ENCODE results near the gene FRRS1. TPM values are rescaled to one million over a fixed set of nuclear protein-coding genes. Genes with fewer than 3 reads are reported as not detected.
"Not testable (repeated sequence)": the region's sequence is repeated elsewhere in the genome, so short reads cannot be mapped to it uniquely, and the experiment has no call there.

The FRRS1 gene
- total RNA-seq, 2 donors from 2014 or later: 2.5 to 3.2 TPM

DNA sequence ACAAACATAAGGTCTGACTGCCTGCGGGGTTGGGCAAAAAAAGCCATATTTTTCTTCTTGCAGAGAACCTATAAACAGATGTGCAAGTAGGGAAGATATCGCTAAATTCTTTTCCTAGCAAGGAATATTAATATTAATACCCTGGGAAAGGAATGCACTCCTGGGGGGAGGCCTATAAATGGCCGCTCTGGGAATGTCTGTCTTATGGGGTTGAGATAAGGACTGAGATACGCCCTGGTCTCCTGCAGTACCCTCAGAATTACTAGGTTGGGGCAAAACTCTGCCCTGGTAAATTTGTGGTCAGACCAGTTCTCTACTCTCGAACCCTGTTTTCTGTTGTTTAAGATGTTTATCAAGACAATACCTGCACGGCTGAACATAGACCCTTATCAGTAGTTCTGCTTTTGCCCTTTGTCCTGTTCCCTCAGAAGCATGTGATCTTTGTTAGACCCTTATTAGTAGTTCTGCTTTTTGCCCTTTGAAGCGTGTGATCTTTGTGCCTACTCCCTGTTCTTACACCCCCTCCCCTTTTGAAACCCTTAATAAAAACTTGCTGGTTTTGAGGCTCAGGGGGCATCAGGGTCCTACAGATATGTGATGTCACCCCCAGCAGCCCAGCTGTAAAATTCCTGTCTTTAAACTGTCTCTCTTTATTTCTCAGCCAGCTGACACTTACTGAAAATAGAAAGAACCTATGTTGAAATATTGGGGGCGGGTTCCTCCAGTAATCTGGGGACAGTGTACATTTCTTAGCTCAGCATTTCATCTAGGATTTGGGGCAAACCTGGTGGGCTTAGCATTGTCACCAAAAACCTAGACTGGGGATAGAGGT is 7.5 kb downstream of the FRRS1 start:
- H3K36me3 Mint-ChIP-seq; ATAC-seq; H3K27me3 Mint-ChIP-seq; H3K9me3 Mint-ChIP-seq; DNase-seq (ENCODE audit: low spot score); H3K4me3 Mint-ChIP-seq: not testable (repeated sequence)
- H3K27ac Mint-ChIP-seq: peak overlapping the region in 1 of 2 donors; percentile 16
- peaks cover 4 to 17% of the 10 kb centered on the region in 2 donors for H3K4me1 Mint-ChIP-seq (ENCODE audit: low read depth in 2 of 2)

GRCh38 chr1:99758073-99758511 is 8.3 kb downstream of the FRRS1 start:
- H3K9me3 Mint-ChIP-seq: no peaks in the 10 kb centered on the region
- H3K4me1 Mint-ChIP-seq (ENCODE audit: low read depth in 2 of 2): peaks cover 4 to 17% of the 10 kb centered on the region in 2 donors
- H3K27ac Mint-ChIP-seq: no peak overlapping the region
- DNase-seq (ENCODE audit: low spot score): no peak
- no peak for ATAC-seq
- peak overlapping the region; percentile 19 for H3K4me3 Mint-ChIP-seq
- H3K36me3 Mint-ChIP-seq: no peaks in the 10 kb centered on the region
- peaks cover 0 to 3% of the 10 kb centered on the region in 2 donors for H3K27me3 Mint-ChIP-seq

- Mint-ChIP-seq H3K4me1 (ENCODE audit: low read depth in 2 of 2) (peaks cover 10 to 23% of the 10 kb centered on the region in 2 donors), H3K36me3 (no peaks in the 10 kb centered on the region), H3K27me3 (no peaks in the 10 kb centered on the region), H3K27ac (no peak overlapping the region), H3K9me3 (no peaks in the 10 kb centered on the region), H3K4me3 (no peak overlapping the region)
- ATAC-seq (no peak), DNase-seq (ENCODE audit: low spot score) (no peak)
These were observed 9.8 kb downstream of the FRRS1 start for GRCh38 chr1:99756598-99756997.

- ATAC-seq: no peak
- Mint-ChIP-seq H3K4me3 (no peak overlapping the region), H3K27me3 (no peaks in the 10 kb centered on the region)
These were observed 10.8 kb downstream of the FRRS1 start for GRCh38 chr1:99755664-99756063.

GRCh38 chr1:99754697-99755096 is 11.7 kb downstream of the FRRS1 start:
- Mint-ChIP-seq H3K4me1 (ENCODE audit: low read depth in 2 of 2) (peaks cover 16 to 29% of the 10 kb centered on the region in 2 donors), H3K4me3 (no peak overlapping the region), H3K9me3 (no peaks in the 10 kb centered on the region), H3K36me3 (no peaks in the 10 kb centered on the region), H3K27me3 (no peaks in the 10 kb centered on the region), H3K27ac (no peak overlapping the region)
- no peak for ATAC-seq
- no peak for DNase-seq (ENCODE audit: low spot score)

More at GRCh38 chr1:99755664-99756063, 10.8 kb downstream of the FRRS1 start:
- H3K36me3 Mint-ChIP-seq: no peaks in the 10 kb centered on the region
- H3K27ac Mint-ChIP-seq: no peak overlapping the region
- no peak for DNase-seq (ENCODE audit: low spot score)
- no peaks in the 10 kb centered on the region for H3K9me3 Mint-ChIP-seq
- H3K4me1 Mint-ChIP-seq (ENCODE audit: low read depth in 2 of 2): peaks cover 10 to 23% of the 10 kb centered on the region in 2 donors

- Mint-ChIP-seq H3K27me3 (no peaks in the 10 kb centered on the region), H3K9me3 (no peaks in the 10 kb centered on the region), H3K4me1 (ENCODE audit: low read depth in 2 of 2) (peaks cover 13 to 25% of the 10 kb centered on the region in 2 donors), H3K4me3 (no peak overlapping the region), H3K36me3 (no peaks in the 10 kb centered on the region), H3K27ac (no peak overlapping the region)
- ATAC-seq (no peak), DNase-seq (ENCODE audit: low spot score) (no peak)
These were observed 12.3 kb downstream of the FRRS1 start for GRCh38 chr1:99754055-99754626.

GRCh38 chr1:99751877-99752504 is 14.4 kb downstream of the FRRS1 start:
- Mint-ChIP-seq H3K36me3 (no peaks in the 10 kb centered on the region), H3K9me3 (no peaks in the 10 kb centered on the region), H3K4me3 (no peak overlapping the region), H3K27me3 (no peaks in the 10 kb centered on the region), H3K27ac (no peak overlapping the region), H3K4me1 (ENCODE audit: low read depth in 2 of 2) (peaks cover 12 to 13% of the 10 kb centered on the region in 2 donors)
- no peak for DNase-seq (ENCODE audit: low spot score)
- peak in 1 of 2 donors; percentile 57 for ATAC-seq

- Mint-ChIP-seq H3K4me3 (no peak overlapping the region), H3K4me1 (ENCODE audit: low read depth in 2 of 2) (peaks cover 12 to 13% of the 10 kb centered on the region in 2 donors), H3K9me3 (no peaks in the 10 kb centered on the region), H3K36me3 (no peaks in the 10 kb centered on the region), H3K27ac (no peak overlapping the region), H3K27me3 (no peaks in the 10 kb centered on the region)
- DNase-seq (ENCODE audit: low spot score) (no peak), ATAC-seq (peak; percentile 75 to 77)
These were observed 16.7 kb downstream of the FRRS1 start for GRCh38 chr1:99749504-99750347.

- H3K4me1 Mint-ChIP-seq (ENCODE audit: low read depth in 2 of 2): peaks cover 12 to 13% of the 10 kb centered on the region in 2 donors
- H3K36me3 Mint-ChIP-seq: no peaks in the 10 kb centered on the region
- no peaks in the 10 kb centered on the region for H3K27me3 Mint-ChIP-seq
- no peak overlapping the region for H3K4me3 Mint-ChIP-seq
- ATAC-seq: no peak
- no peak overlapping the region for H3K27ac Mint-ChIP-seq
- no peaks in the 10 kb centered on the region for H3K9me3 Mint-ChIP-seq
- no peak for DNase-seq (ENCODE audit: low spot score)
These were observed 18.0 kb downstream of the FRRS1 start for GRCh38 chr1:99748419-99748818.

- ATAC-seq: no peak
- Mint-ChIP-seq H3K4me3 (no peak overlapping the region), H3K36me3 (no peaks in the 10 kb centered on the region), H3K4me1 (ENCODE audit: low read depth in 2 of 2) (peaks cover 6 to 7% of the 10 kb centered on the region in 2 donors), H3K9me3 (no peaks in the 10 kb centered on the region), H3K27ac (no peak overlapping the region), H3K27me3 (no peaks in the 10 kb centered on the region)
- no peak for DNase-seq (ENCODE audit: low spot score)
These were observed 20.8 kb downstream of the FRRS1 start for GRCh38 chr1:99745684-99746083.

DNA sequence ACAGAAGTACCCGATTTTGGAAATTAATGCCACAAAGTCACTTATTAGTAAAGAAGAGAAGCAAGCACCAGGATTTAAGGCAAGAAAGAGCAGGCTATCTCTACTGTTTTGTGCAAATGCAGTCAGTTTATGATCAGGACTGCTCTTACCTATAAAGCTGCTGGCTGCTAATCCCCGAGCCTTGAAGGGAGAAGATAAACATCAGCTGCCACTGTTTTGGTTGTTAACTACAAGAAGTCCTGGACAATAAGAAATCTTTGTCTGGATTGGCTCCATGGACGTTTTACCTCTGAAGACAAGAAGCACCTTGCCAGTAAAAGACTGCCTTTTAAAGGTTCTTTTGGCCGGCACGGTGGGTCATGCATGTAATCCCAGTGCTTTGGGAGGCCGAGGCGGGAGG is 21.4 kb downstream of the FRRS1 start:
- Mint-ChIP-seq H3K4me1 (ENCODE audit: low read depth in 2 of 2) (peaks cover 1 to 2% of the 10 kb centered on the region in 2 donors), H3K36me3 (no peaks in the 10 kb centered on the region), H3K4me3 (no peak overlapping the region), H3K27me3 (no peaks in the 10 kb centered on the region), H3K27ac (no peak overlapping the region), H3K9me3 (no peaks in the 10 kb centered on the region)
- ATAC-seq (no peak), DNase-seq (ENCODE audit: low spot score) (no peak)

GRCh38 chr1:99740141-99740540 is 26.3 kb downstream of the FRRS1 start:
- ATAC-seq (no peak), DNase-seq (ENCODE audit: low spot score) (no peak)
- Mint-ChIP-seq H3K4me1 (ENCODE audit: low read depth in 2 of 2) (no peaks in the 10 kb centered on the region), H3K27ac (no peak overlapping the region), H3K36me3 (no peaks in the 10 kb centered on the region), H3K27me3 (no peaks in the 10 kb centered on the region), H3K4me3 (no peak overlapping the region), H3K9me3 (no peaks in the 10 kb centered on the region)

GRCh38 chr1:99738858-99739465 is 27.5 kb downstream of the FRRS1 start:
- no peak for ATAC-seq
- H3K4me3 Mint-ChIP-seq: no peak overlapping the region
- H3K4me1 Mint-ChIP-seq (ENCODE audit: low read depth in 2 of 2): no peaks in the 10 kb centered on the region
- no peaks in the 10 kb centered on the region for H3K9me3 Mint-ChIP-seq
- DNase-seq (ENCODE audit: low spot score): no peak
- no peaks in the 10 kb centered on the region for H3K27me3 Mint-ChIP-seq
- H3K27ac Mint-ChIP-seq: no peak overlapping the region
- no peaks in the 10 kb centered on the region for H3K36me3 Mint-ChIP-seq

Measured in natural killer cell treated with Interleukin-12 subunit alpha and Interleukin-12 subunit beta and Interleukin-15 and Interleukin-18, amount 100 ng/mL, for 72 hours (primary cell).